GM19397 (cell line): ENCODE results near the gene KRTAP5-2.
"Not testable (repeated sequence)": the region's sequence is repeated elsewhere in the genome, so short reads cannot be mapped to it uniquely, and the experiment has no call there.

Experiments used
- ATAC-seq: cut with Tn5 transposase; IDR thresholded peaks from one replicate; pipeline ENCODE4 v1.9.1; 2021; ENCODE audit warnings: mild to moderate bottlenecking, moderate library complexity; ENCODE audit not compliant: unreplicated experiment

Gene KRTAP5-2

DNA sequence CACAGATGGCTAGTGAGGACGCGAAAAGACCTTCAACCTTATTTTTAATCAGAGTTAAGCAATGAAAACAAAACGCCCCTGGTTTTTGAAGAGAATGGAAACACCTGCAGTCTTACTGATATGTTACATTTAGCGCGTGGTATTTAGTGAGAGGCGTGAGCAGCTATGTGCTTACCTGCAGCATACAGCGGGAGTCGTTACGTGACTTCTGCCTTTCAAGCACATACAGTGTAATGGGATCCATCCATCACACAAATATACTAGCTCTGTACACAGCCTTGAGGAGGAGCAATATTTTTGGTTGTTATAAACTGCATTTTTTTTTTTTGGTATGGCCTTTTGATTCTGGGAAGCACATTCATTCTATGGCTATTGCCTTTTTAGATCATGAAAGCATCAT is 5.5 kb downstream of the KRTAP5-2 start:
- ATAC-seq, result no peak

DNA sequence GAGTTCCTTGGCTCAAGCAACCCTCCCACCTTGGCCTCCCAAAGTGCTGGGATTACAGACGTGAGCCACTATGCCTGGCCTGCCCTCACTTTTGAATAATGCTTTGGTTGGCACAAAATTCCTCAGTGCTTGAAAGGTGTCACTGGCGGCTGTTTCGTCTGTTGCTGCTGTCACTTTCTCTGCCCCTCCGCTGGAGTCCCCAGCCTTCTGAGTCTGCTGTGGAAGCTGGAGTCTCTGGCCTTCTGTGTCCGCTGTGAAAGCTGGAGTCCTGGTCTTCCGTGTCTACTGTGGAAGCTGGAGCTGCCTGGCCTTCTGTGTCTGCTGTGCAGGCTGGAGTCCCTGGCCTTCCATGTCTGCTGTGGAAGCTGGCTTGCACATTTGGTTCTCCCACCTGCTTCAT is 8.1 kb downstream of the KRTAP5-2 start:
- ATAC-seq, result no peak

DNA sequence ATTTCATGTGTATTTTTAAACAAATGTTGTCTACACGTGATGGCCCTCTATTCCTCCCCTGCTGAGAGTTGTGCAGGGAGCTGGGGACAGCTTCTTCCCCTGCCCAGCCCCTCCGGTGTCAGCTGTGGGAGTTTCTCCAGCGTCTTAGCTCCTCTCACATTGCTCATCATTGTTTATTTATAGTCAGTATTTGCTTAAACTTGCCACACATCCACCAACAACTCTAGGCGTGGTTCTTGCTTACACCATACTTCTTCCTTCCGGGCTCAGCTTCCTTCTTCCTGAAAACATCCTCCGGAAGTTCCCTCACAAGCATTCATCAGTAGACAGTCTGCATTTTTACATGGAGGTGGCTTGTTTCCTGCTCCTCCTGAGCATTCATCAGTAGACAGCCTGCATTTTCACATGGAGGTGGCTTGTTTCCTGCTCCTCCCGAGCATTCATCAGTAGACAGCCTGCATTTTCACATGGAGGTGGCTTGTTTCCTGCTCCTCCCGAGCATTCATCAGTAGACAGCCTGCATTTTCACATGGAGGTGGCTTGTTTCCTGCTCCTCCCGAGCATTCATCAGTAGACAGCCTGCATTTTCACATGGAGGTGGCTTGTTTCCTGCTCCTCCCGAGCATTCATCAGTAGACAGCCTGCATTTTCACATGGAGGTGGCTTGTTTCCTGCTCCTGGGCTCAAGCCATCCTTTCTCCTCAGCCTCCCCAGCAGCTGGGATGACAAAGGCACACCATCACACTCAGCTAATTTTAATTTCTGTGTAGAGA is 8.7 kb downstream of the KRTAP5-2 start:
- ATAC-seq, result not testable (repeated sequence)

DNA sequence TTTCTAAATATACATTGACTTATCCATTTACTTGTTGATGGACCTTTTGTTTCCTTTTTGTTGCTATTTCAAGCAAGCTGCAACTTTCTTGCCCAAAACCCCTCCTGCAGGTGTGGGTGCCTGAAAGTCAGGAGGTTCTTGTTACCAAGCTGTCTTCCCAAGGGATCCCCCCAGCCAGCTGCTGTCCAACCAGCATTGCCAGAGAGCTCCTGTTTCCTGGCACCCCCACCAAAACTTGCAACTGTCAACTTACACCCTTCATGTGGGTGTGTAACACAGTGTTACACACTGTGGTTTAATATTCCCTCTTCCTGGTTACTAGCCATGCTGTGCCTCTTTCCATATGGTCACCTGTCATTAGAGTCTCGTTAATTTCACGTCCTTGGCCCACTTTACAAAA is 11.4 kb downstream of the KRTAP5-2 start:
- ATAC-seq, result no peak

DNA sequence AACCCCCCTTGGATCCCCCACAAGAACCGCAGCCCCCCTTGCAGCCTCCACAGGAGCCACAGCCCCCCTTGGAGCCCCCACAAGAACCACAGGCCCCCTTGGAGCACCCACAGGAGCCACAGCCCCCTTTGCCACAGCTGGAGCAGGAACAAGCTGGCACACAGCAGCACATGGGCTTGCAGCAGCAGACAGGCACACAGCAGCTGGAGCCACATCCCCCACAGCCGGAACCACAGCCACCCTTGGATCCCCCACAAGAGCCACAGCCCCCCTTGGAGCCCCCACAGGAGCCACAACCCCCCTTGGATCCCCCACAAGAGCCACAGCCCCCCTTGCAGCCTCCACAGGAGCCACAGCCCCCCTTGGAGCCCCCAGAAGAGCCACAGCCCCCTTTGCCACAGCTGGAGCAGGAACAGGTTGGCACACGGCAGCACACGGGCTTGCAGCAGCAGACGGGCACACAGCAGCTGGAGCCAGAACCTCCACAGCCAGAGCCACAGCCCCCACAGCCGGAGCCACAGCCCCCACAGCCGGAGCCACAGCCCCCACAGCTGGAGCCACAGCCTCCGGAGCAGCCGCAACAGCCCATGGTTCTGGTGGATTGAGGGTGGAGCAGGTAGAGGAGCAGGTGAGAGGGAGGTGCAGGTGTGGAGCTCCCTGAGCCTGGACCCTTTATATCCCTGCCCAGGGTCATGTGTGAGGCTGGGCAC is 13.3 kb downstream of the KRTAP5-2 start, which contains the start of gene KRTAP5-1:
KRTAP5-1 (minus strand) TSS at position 623 of the 710 bp plus-strand sequence; CDS start at position 589, 34 bp downstream.
- ATAC-seq, result not testable (repeated sequence)

DNA sequence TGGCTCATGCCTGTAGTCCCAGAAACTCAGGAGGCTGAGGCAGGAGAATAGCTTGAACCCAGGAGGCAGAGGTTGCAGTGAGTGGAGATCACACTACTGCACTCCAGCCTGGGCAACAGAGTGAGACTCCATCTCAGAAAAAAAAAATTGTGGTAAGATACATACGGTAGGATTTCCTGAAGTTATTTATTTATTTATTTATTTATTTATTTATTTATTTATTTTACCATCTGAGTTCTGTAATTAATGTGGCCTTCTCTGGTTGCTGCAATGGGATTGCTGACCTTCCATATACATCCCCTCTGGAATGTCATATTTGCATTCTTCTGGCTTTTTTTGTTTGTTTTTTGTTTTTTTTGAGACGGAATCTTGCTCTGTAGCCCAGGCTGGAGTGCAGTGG is 15.2 kb downstream of the KRTAP5-2 start:
- ATAC-seq, result not testable (repeated sequence)

DNA sequence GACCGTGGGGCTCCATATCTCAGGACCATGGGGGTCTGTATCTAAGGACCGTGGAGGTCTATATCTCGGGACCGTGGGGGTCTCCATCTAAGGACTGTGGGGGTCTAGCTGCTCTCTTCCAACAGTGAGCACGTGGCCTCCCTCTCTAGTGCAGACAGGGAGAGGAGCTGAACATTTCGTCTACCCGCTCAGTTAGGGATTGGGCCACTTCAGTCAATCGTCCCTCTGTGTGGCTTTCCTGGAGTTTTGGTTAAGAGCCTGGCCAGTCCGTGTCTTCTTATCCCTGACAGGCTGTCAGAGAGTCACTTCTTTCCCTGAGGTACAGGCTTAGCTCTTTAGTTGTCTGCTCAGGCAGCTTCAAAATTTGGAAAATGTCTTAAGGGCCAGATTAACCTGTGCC is 16.1 kb downstream of the KRTAP5-2 start:
- ATAC-seq, result no peak

DNA sequence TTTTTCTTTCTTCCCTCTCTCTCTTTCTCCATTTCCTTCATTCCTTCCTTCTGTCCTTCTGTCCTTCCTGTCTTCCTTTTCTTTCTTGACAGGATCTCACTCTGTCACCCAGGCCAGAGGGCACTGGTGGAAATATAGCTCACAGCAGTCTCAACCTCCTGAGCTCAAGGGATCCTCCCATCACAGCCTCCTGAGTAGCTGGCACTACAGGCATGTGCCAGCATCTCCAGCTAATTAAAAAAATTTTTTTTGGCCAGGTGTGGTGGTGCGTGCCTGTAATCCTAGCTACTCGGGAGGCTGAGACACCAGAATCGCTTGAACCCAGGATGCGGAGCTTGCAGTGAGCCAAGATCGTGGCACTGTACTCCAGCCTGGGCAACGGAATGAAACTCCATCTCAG is 21.3 kb downstream of the KRTAP5-2 start:
- no peak for ATAC-seq

DNA sequence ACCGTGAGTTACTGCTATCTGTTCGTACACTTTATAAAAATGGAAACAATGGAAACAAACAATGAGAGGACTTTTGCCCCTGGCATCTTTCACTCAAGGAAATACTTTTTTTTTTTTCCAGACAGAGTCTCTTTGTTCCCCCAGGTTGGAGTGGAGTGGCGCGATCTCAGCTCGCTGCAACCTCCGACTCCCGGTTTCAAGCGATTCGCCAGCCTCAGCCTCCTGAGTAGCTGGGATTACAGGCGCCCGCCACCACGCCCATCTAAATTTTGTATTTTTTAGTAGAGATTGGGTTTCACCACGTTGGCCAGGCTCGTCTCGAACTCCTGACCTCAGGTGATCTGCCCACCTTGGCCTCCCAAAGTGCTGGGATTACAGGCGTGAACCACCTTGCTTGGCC is 22.3 kb downstream of the KRTAP5-2 start:
- not testable (repeated sequence) for ATAC-seq

- ATAC-seq, result no peak
Observed at GRCh38 chr11:1574933-1575242, 23.2 kb downstream of the KRTAP5-2 start.

DNA sequence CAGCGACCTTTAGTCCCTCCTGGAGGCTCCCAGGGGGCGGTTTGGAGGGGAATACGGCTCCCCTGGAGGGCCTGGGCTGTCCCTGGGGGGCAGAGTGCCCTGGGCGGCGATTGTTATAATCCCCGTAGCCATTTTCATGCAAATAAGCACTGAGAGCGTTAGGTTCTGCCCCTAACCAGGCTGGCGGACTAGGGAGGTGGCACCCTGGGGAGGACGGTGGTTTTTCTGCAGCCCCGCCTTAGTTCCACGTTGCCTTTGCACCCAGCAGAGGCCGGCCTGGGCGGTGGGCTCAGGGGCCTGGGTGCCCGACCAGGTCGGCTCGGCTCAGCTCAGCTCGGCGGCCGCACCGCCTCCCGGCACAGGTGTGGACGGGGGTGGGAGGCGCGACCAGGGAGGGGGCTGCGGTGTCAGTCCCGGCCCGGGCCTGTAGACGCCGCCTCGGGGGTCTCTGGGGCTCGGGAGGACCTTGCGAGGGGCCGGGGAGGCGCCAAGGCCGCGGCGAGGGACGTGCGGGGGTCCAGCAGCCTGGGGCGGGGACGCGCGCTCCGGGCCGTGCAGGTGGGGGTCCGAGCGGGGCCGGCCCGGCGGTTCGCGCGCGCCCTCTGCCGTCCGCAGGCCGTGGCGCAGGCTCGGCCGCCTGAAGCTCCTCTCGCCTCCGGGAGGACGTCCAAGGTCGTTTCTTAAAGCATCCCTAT is 23.7 kb downstream of the KRTAP5-2 start:
- no peak for ATAC-seq

DNA sequence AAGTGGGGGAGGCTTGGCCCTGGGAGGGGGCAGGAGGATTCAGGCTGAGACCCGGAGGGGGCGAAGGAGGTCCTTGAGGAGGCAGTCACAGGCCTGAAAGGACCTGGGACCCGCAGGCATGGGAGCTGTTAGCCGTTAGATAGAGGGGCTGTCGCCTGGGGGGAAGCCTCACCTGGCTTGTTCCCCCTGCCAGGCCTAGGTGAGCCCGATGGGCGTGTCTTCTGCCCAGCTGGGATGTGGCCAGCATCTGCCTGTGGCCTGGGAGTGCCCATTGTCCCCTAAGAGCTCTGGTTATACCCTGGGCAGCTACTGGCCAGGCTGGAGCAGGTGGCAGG is 24.2 kb downstream of the KRTAP5-2 start:
- ATAC-seq, result no peak

- no peak for ATAC-seq
Observed at GRCh38 chr11:1573077-1573902, 24.8 kb downstream of the KRTAP5-2 start.

DNA sequence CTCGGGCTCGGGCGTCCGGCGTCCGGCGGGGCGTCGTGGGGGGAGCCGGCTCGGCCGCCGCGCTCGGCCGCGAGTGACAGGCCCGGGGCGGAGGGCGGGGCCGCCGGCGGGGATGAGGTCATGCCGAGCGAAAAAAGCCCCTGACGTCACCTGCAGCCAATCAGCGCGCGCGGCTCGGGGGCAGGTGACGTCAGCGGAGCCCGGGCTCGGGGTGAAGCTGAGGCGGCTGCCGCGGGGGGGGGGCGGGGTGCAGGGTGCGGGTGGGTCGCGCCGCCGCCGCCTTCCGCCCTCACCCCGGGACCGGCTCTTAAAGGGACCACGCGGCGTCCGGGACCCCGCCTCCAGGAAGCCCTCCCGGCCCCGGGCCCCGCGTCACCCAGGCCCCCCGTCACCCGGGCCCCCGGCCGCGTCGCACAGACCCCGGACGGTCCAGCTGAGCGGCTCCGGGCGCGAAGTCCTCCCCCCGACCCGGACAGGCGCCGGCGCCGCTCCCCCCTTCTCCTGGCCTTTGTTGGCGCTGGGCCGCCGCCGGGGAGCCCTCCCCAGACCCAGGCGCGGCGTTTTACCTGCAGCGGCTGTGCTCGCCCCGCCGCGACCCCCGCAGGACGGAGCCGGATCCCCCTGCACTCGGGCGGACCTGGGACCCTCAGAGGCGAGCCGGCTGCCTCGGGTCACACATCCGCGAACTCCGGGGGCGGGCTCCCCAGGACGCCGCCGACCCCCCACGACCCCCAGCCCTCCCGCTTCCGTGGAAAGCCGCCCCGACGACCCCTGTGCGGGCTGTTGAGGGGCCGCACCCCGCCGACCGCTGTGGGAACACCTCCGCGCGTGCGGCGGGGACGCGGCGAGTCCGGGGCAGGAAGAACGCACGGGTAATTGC is 25.7 kb downstream of the KRTAP5-2 start, which contains the start of gene DUSP8:
DUSP8 (minus strand) TSS at position 75 of the 880 bp plus-strand sequence. CDS start 6,445 bp downstream, outside the sequence.
- peak; percentile 61 for ATAC-seq

GRCh38 chr11:1571760-1572196 is 26.3 kb downstream of the KRTAP5-2 start:
- no peak for ATAC-seq

DNA sequence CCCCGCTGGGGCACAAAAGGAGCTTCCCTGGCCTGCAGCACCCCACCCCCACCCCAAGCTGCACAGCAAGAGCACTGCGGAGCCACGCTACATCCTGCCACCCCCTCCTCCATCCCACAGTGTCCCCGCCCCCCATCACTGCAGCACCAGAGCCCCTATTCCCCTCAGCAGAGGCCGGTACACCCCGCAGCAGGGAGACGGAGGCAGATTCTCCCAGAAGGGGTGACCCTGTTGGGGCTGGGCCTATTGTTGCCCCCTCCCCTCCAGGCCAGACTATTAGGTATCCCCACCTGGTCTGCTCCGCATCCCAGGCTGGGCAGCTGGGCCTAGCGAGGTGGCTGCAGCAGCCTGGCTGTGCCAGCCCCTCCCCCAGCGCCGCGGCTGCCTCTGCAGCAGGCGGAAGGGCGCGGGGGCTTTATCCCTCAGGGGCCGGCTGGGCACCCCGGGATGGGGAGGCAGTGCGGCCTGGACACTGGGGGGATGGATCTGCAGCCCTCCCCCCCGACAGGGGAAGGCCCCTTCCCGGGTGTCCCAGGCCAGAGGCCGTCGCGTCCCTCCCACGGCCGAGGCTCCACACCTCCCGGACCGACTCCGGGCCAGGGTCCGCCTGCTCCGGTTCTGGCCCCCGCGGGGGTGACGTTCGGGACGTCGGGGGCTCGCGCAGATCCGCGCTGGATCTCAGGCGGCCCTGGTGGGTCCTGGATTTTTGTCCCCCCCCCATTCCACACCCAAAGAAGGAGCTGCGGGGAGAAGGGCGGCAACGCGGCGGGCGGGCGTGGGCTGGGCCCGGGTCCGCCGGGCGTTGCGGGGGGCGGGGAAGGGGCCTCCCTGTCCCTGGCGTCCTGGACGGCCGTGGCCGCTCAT is 27.0 kb downstream of the KRTAP5-2 start:
- ATAC-seq, result no peak

- no peak for ATAC-seq
Observed at GRCh38 chr11:1570531-1570895, 27.6 kb downstream of the KRTAP5-2 start.

DNA sequence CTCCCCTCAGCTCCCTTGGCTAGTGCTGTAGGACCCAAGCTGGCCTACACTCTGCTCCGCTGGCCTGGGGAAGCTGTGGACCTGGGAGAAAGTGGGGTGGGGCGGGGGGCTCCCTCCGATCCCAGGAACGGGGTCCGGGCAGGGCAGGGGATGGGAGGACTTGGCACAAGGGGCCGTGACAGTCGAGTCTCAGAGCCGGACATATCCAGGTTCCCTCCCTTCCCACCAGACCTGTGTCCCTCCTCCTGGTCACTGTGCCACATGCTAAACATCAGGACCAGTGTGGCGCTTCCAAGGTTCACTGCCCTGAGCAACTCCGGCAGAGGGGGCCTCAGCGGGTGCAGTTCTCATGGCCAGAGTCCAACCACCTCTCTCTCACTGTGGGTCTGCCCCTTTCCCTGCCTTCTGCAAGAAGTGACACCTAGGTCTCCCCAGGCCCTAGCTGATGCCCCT is 28.1 kb downstream of the KRTAP5-2 start:
- ATAC-seq, result no peak

DNA sequence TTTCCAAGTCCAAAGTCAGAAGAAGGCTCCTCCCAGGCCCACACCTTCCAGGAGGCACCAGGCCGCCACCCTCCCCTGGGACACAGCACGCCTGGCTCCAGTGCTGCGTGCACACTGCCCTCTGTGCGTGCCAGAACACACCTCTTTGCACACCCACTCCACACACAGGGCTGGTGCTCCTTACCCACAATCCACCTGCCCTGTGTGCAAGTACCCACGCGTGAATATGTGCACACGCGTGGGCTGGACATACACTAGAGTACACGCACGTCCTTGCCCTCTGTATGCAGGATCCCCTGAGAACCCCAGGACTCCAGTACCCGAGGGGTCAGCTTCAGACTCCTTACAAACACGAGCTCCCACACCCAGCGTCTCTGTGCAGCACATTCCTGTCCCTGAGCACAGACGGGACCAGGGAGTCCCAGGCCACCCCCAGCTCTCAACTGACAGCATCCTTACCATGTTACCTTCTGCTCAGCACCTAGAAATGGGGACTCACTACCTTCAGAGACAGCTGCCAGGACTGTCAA is 28.8 kb downstream of the KRTAP5-2 start:
- ATAC-seq, result no peak
